Measurements from ENCODE around the gene OR5AC2. TPM values are rescaled to one million over a fixed set of nuclear protein-coding genes. Genes with fewer than 3 reads are reported as not detected.

Gene OR5AC2
- total RNA-seq, 1 donor from 2014 or later = not detected

- Mint-ChIP-seq H3K4me1 (ENCODE audit: low read depth, unreplicated experiment) (no peaks in the 10 kb centered on the region), H3K27me3 (ENCODE audit: unreplicated experiment) (no peaks in the 10 kb centered on the region), H3K4me3 (ENCODE audit: unreplicated experiment) (no peak overlapping the region), H3K27ac (ENCODE audit: unreplicated experiment) (no peak overlapping the region), H3K9me3 (ENCODE audit: unreplicated experiment) (no peaks in the 10 kb centered on the region), H3K36me3 (ENCODE audit: unreplicated experiment) (no peaks in the 10 kb centered on the region)
- TF ChIP-seq CTCF (IDR thresholded peaks at IDR 0.05; ENCODE audit: partially characterized antibody, unreplicated experiment) = no peak
- DNase-seq = no peak
Measured at GRCh38 chr3:98108162-98108561, 21.2 kb downstream of the OR5AC2 start.

- H3K36me3 Mint-ChIP-seq (ENCODE audit: unreplicated experiment) = no peaks in the 10 kb centered on the region
- peaks cover 2% of the 10 kb centered on the region for H3K9me3 Mint-ChIP-seq (ENCODE audit: unreplicated experiment)
- no peaks in the 10 kb centered on the region for H3K27me3 Mint-ChIP-seq (ENCODE audit: unreplicated experiment)
- H3K27ac Mint-ChIP-seq (ENCODE audit: unreplicated experiment) = no peak overlapping the region
- TF ChIP-seq CTCF (IDR thresholded peaks at IDR 0.05; ENCODE audit: partially characterized antibody, unreplicated experiment) = no peak
- no peak overlapping the region for H3K4me3 Mint-ChIP-seq (ENCODE audit: unreplicated experiment)
- no peak for DNase-seq
- H3K4me1 Mint-ChIP-seq (ENCODE audit: low read depth, unreplicated experiment) = no peaks in the 10 kb centered on the region
Measured at GRCh38 chr3:98109807-98110549, 23.0 kb downstream of the OR5AC2 start.

- no peaks in the 10 kb centered on the region for H3K4me1 Mint-ChIP-seq (ENCODE audit: low read depth, unreplicated experiment)
- peaks cover 2% of the 10 kb centered on the region for H3K9me3 Mint-ChIP-seq (ENCODE audit: unreplicated experiment)
- no peaks in the 10 kb centered on the region for H3K36me3 Mint-ChIP-seq (ENCODE audit: unreplicated experiment)
- TF ChIP-seq CTCF (IDR thresholded peaks at IDR 0.05; ENCODE audit: partially characterized antibody, unreplicated experiment) = no peak
- no peaks in the 10 kb centered on the region for H3K27me3 Mint-ChIP-seq (ENCODE audit: unreplicated experiment)
- no peak for DNase-seq
- H3K4me3 Mint-ChIP-seq (ENCODE audit: unreplicated experiment) = no peak overlapping the region
- no peak overlapping the region for H3K27ac Mint-ChIP-seq (ENCODE audit: unreplicated experiment)
Measured at GRCh38 chr3:98110550-98110908, 23.6 kb downstream of the OR5AC2 start.

- no peak for TF ChIP-seq CTCF (IDR thresholded peaks at IDR 0.05; ENCODE audit: partially characterized antibody, unreplicated experiment)
- Mint-ChIP-seq H3K27ac (ENCODE audit: unreplicated experiment) (peak overlapping the region; percentile 22), H3K27me3 (ENCODE audit: unreplicated experiment) (no peaks in the 10 kb centered on the region), H3K4me3 (ENCODE audit: unreplicated experiment) (no peak overlapping the region), H3K4me1 (ENCODE audit: low read depth, unreplicated experiment) (no peaks in the 10 kb centered on the region), H3K9me3 (ENCODE audit: unreplicated experiment) (peaks cover 2% of the 10 kb centered on the region), H3K36me3 (ENCODE audit: unreplicated experiment) (no peaks in the 10 kb centered on the region)
- DNase-seq = no peak
Measured at GRCh38 chr3:98114264-98114663, 27.3 kb downstream of the OR5AC2 start.

GRCh38 chr3:98115717-98116116, 28.7 kb downstream of the OR5AC2 start:
- no peaks in the 10 kb centered on the region for H3K36me3 Mint-ChIP-seq (ENCODE audit: unreplicated experiment)
- H3K9me3 Mint-ChIP-seq (ENCODE audit: unreplicated experiment) = peaks cover 2% of the 10 kb centered on the region
- no peak for DNase-seq
- no peak overlapping the region for H3K4me3 Mint-ChIP-seq (ENCODE audit: unreplicated experiment)
- H3K4me1 Mint-ChIP-seq (ENCODE audit: low read depth, unreplicated experiment) = no peaks in the 10 kb centered on the region
- no peak for TF ChIP-seq CTCF (IDR thresholded peaks at IDR 0.05; ENCODE audit: partially characterized antibody, unreplicated experiment)
- no peaks in the 10 kb centered on the region for H3K27me3 Mint-ChIP-seq (ENCODE audit: unreplicated experiment)
- no peak overlapping the region for H3K27ac Mint-ChIP-seq (ENCODE audit: unreplicated experiment)

Measured in glutamatergic neuron (in vitro differentiated cells).